AG09319 (cell line): ENCODE data around the gene MLST8.

Source experiments
- DNase-seq: peaks from one replicate; pipeline ENCODE4 v3.0.0-alpha.2; 2010; ENCODE audit warnings: low read depth; ENCODE audit errors: extremely low read depth
- TF ChIP-seq, protein P1 (sequence below): IDR thresholded peaks from 2 replicates; pipeline ENCODE4 v1.5.1; 2011; ENCODE audit warnings: low read depth, mild to moderate bottlenecking, inconsistent platforms, low read length, moderate library complexity

Gene MLST8

DNA sequence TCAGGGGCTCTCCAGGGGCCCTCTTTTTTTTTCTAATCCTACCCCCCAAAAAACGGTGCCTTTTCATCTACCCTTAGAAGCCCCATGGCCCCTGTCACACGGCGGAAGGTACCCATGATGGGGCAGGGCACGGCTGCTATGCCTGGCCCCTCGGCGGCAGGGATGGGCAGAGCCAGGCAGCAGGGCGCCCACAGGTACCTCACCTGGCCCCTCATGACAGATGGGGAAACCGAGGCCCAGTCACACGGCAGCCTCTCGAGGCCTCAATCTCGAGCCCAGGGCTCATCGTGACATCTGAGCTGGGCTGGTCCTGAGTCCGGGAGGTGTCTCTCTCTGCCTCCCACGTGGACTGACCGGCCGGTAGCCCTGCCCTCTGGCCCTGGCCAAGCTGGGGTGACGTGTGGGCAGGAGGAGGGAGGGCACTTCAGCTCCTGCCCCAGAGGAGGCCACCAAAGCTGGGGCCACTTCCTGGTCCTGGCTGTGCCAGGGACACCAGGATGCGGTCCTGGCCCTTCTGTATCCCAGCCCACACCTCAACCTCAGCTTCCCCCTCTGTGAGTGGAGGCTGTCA is 38.1 kb upstream of the MLST8 start:
- TF ChIP-seq, protein P1, sequence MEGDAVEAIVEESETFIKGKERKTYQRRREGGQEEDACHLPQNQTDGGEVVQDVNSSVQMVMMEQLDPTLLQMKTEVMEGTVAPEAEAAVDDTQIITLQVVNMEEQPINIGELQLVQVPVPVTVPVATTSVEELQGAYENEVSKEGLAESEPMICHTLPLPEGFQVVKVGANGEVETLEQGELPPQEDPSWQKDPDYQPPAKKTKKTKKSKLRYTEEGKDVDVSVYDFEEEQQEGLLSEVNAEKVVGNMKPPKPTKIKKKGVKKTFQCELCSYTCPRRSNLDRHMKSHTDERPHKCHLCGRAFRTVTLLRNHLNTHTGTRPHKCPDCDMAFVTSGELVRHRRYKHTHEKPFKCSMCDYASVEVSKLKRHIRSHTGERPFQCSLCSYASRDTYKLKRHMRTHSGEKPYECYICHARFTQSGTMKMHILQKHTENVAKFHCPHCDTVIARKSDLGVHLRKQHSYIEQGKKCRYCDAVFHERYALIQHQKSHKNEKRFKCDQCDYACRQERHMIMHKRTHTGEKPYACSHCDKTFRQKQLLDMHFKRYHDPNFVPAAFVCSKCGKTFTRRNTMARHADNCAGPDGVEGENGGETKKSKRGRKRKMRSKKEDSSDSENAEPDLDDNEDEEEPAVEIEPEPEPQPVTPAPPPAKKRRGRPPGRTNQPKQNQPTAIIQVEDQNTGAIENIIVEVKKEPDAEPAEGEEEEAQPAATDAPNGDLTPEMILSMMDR: no peak
- DNase-seq: no peak

DNA sequence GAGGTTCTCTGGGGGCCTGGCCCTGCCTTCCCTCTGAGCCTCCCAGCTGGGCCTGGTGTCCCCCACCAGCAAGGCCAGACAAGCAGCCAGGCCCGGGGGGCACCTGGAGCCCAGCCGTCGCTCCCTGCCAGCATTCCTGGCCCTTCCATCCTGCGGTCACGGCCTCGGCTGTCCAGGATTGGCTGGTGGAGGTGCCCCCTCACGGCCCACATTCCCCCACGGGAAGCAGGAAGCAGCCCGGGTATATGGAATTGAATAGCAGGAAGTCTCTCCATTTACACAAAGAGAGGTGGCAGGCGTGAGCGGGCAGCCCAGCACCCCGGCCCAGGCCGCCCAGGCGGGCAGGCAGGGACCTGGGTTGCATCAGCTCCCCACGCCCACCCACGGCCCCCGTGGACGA is 35.2 kb upstream of the MLST8 start:
- DNase-seq: no peak
- TF ChIP-seq, protein P1: no peak

DNA sequence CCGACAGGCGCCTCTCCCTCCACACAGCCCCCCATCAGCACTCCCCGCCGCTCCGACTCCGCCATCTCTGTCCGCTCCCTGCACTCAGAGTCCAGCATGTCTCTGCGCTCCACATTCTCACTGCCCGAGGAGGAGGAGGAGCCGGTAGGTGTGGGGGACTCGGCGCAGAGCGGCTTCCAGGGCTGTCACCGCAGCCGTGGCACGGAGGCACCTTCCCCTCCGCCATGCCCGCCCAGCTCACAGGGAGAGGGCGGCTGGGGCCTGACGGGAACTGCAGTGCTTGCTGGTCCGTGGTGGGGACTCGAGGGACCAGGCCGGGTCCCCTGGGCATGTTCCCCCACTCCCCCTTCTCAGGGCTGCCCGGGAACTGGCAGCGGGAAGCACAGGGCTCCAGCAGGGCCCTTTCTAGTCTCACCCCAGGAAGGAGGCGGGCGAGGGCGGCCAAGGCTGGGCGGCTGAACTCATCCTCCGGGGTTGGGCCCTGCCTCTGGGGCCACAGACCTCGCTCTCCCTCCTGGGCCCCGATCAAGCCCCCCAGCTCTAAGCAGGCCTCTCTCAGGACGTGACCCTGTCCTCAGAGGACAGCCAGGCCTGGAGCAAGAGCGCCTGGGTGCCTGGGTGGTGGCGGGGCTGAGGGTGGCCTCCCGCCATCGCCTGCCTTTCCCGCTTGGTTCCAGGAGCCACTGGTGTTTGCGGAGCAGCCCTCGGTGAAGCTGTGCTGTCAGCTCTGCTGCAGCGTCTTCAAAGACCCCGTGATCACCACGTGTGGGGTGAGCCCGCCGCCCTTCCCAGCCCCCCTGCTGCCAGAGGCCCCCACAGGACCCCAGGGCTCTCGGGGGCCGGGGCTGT is 34.4 kb upstream of the MLST8 start:
- TF ChIP-seq, protein P1: no peak
- DNase-seq: no peak

DNA sequence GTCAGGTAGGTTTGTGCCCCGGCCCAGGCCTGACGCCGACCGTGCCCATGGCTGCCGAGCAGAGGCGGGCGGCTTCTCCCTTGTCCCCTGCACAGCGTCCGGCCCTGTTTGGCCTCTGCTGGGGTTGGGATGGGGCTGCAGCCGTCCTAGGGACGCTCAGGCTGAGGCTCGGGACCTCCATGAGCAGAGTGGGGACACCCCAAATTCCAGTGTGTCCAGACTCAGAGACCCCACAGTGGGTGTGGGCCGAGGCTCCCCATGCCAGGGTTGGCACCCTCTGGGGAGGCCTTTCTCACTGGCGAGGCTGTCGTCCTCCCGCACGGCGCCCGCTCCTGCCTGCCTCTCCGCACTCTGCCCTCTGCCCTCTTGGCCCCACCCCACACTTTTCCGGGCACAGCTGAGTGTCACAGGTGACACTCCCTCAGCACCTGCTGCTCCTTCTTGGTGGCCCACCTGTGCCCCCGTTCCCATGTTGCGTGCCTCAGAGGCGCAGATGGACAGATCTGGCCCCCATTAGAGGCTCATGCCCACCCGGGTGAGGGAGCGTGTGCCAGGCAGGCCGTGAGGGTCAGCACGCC is 33.6 kb upstream of the MLST8 start:
- TF ChIP-seq, protein P1: no peak
- DNase-seq: no peak

DNA sequence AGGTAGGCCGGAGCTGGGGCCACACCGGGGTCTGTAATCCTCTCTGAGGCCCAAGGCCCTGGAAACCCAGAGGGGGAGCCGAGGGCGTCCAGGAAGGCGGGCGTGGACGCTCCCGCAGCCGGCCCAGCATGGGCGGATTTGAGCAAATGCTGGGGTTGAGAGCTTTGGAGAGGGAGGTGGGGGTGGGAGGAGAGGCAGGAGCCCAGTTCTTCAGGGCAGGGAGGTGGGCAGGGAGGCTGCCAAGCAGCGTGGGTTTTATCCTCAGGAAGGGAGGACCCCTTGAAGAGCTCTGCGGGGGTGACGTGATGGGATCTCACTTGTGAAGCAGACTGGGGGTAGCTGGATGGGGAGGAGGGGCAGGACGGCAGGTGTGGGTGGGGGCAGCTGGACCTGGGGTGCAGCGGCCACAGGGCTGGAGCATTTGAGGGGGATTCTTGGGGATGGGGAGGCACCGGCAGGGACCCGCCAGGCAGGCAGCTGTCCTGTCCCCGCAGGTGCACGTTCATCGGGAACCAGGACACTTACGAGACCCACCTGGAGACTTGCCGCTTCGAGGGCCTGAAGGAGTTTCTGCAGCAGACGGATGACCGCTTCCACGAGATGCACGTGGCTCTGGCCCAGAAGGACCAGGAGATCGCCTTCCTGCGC is 32.4 kb upstream of the MLST8 start:
- no peak for DNase-seq
- TF ChIP-seq, protein P1: no peak

DNA sequence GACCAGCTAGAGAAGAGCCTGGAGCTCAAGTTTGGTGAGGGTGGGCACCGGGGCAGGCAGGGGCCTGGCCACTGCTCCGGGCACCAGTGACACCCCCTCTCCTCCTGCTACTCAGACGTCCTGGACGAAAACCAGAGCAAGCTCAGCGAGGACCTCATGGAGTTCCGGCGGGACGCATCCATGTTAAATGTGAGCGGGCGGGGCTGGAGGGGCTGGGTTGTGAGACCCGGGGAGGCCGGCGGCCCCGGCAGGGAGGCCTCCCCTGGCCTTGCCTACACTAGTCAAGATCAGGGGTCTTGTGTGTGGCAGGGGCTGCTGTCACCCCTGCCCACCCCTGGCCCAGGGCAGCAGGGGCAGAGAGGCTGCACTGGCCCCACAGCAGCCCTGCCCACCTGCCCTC is 31.9 kb upstream of the MLST8 start:
- TF ChIP-seq, protein P1: no peak
- no peak for DNase-seq

DNA sequence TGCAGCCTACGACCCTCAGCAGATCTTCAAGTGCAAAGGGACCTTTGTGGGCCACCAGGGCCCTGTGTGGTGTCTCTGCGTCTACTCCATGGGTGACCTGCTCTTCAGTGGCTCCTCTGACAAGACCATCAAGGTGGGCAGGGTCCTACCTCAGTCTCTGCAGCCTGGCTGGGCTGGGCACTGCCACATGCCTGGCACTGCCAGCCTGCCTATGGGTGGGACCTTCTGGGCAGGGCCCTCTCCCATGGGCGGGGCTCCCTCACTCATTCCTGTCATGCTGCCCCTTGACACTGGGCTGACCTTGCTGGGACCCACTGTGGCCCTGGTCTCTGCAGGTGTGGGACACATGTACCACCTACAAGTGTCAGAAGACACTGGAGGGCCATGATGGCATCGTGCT is 31.3 kb upstream of the MLST8 start:
- no peak for DNase-seq
- TF ChIP-seq, protein P1: no peak
